Thymus (tissue), 11 donors: ENCODE measurements around the gene CDH1. TPM values are rescaled to one million over a fixed set of nuclear protein-coding genes. Genes with fewer than 3 reads are reported as not detected.

ENCODE experiments used
- DNase-seq, 9 donors: peaks; one replicate each; pipeline ENCODE4 v3.0.0-alpha.2; 2013; ENCODE audit warnings: low spot score in 9 of 9, low read depth in 6 of 9, missing footprints in 1 of 9
- H3K27ac ChIP-seq, 2 donors: one replicate each; pipeline ENCODE4 v1.5.1; 2013; ENCODE audit warnings: control low read depth in 1 of 2, low read depth in 1 of 2, low read length in 1 of 2, mild to moderate bottlenecking in 1 of 2, moderate library complexity in 1 of 2
- H3K27me3 ChIP-seq, 2 donors: one replicate each; pipeline ENCODE4 v1.5.1; 2013; ENCODE audit warnings: low read length in 1 of 2; ENCODE audit not compliant: control insufficient read depth in 2 of 2, insufficient read depth in 1 of 2
- H3K36me3 ChIP-seq, 2 donors: one replicate each; pipeline ENCODE4 v1.5.1; 2013; ENCODE audit warnings: low read length in 1 of 2, mild to moderate bottlenecking in 1 of 2, moderate library complexity in 1 of 2; ENCODE audit not compliant: control insufficient read depth in 2 of 2, insufficient read depth in 2 of 2
- H3K4me1 ChIP-seq, 2 donors: one replicate each; pipeline ENCODE4 v1.5.1; 2013; ENCODE audit warnings: low read length in 2 of 2; ENCODE audit not compliant: control insufficient read depth in 2 of 2, insufficient read depth in 2 of 2
- H3K4me3 ChIP-seq, 2 donors: one replicate each; pipeline ENCODE4 v1.5.1; 2013; ENCODE audit warnings: low read length in 2 of 2, control low read depth in 1 of 2, mild to moderate bottlenecking in 1 of 2
- H3K9me3 ChIP-seq, 2 donors: one replicate each; pipeline ENCODE4 v1.5.1; 2013; ENCODE audit warnings: low read length in 1 of 2, mild to moderate bottlenecking in 1 of 2; ENCODE audit not compliant: control insufficient read depth in 2 of 2, insufficient read depth in 1 of 2
- WGBS: extraction: QIAGEN DNeasy Blood & Tissue Kit; methylation state at CpG from one replicate; pipeline ENCODE4 v1.1.7; 2013; 5-methylcytosine and 5-hydroxymethylcytosine counted together
- polyA plus RNA-seq: library from polyadenylated mRNA; stranded (reverse); fragments of 200-250 nt; gene quantifications from one replicate; pipeline ENCODE4 v1.2.3, GENCODE V29; 2013
- total RNA-seq: library from RNA; stranded (reverse); fragments of 120-200 nt; gene quantifications from one replicate; pipeline ENCODE4 v1.2.4, GENCODE V29; 2013
- donor health status: healthy.

Gene CDH1
- total and polyA plus RNA-seq, 2 donors = 30.9 to 70.4 TPM

- WGBS = 98% methylated on average over 6 of the region's 6 CpGs
- H3K27me3 ChIP-seq = no peaks in the 10 kb centered on the region
- DNase-seq = no peak
- H3K9me3 ChIP-seq = no peaks in the 10 kb centered on the region
- H3K36me3 ChIP-seq = peaks cover 3 to 16% of the 10 kb centered on the region in 2 donors
- no peaks in the 10 kb centered on the region for H3K4me1 ChIP-seq
- no peak overlapping the region for H3K27ac ChIP-seq
- no peak overlapping the region for H3K4me3 ChIP-seq
Measured at GRCh38 chr16:68866933-68867332, 129.8 kb downstream of the CDH1 start.

DNA sequence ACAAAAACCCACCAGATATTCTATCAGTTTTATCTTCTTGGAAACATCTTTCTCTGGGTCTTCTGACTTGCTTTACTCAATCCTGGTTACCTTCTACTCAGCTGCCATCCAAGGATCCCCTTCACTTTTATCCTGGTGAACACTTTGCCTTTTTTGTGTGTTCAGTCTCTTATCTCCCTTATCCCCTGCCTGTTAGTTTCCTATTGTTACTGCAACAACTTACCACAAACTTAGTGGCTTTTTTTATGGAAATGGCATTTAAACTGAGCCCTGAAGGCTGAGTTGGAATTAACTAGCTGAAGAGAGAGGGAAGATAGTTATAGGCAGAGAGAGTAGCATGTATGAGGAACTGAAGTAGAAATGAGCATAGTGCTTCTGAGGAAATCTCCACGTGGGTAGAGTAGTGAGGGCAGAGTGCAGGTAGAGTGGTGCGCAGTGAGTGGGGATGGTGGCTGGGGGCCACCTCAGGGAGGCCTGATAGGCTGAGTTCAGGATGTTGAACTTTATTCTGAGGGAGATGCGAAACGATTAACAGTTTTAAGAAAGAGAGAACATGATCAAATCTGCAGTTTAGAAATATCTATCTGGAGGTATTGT lies 132.5 kb downstream of the CDH1 start:
- H3K4me3 ChIP-seq = no peak overlapping the region
- 94% methylated on average over 4 of the region's 4 CpGs for WGBS
- no peak for DNase-seq
- H3K9me3 ChIP-seq = no peaks in the 10 kb centered on the region
- H3K4me1 ChIP-seq = no peaks in the 10 kb centered on the region
- H3K27me3 ChIP-seq = no peaks in the 10 kb centered on the region
- H3K36me3 ChIP-seq = peaks cover 6 to 7% of the 10 kb centered on the region in 2 donors
- H3K27ac ChIP-seq = no peak overlapping the region

DNA sequence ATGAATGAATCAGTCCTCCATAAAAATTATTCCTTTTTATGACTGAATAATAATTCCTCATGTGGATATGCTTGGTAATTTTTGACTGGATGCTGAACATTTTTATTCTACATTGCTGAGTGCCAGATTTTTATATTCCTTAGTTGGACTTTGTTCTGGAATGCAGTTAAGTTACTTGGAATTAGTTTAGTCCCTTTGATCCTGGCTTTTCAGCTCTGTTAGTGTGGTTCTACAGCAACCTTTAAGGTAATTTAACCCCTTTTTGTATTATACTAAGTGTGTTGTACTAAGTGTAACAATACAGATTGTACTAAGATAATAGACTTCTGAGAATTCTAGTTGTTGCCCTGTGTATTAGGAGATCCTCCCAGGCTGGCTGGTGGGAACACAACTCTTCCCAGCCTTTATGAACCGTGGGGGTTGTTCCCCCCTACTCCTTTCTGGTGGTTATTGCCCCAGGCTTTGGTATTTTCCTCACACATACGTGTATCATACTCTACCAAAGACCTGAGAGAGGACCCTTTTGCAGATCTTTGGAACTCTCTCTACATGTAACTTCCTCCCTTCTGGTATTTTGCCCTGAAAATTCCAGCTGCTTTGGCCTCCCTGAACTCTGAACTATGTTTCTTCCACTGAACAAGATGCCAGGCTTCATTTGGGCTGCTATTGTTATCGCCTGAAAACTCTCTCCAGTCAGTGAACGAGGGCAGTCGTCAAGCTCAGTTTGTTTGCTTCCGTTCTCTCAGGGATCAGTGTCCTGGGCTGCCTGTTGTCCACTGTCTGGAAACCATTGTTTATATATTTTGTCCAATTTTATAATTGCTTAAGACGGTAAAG lies 136.8 kb downstream of the CDH1 start:
- no peak for DNase-seq
- H3K36me3 ChIP-seq = peaks cover 3 to 9% of the 10 kb centered on the region in 2 donors
- no peak overlapping the region for H3K4me3 ChIP-seq
- H3K9me3 ChIP-seq = no peaks in the 10 kb centered on the region
- H3K4me1 ChIP-seq = no peaks in the 10 kb centered on the region
- no peak overlapping the region for H3K27ac ChIP-seq
- WGBS = 97% methylated on average over 7 of the region's 7 CpGs
- no peaks in the 10 kb centered on the region for H3K27me3 ChIP-seq

DNA sequence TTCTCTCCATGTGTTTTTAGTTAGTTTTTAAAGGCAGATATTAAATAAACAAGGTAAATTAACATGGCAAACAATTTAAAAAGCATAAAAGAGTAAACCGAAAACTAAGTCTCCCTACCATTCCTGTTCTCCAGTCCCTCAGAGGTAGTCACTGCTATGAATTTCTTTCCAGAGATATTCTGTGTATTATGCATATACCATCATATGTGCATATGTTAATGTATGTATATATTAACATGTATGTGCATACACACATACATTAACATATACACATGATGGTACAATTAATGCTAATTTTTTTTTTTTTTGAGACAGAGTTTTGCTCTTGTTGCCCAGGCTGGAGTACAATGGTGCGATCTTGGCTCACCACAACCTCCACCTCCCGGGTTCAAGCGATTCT lies 138.8 kb downstream of the CDH1 start:
- Histone ChIP-seq H3K36me3 (peaks cover 7 to 12% of the 10 kb centered on the region in 2 donors), H3K4me1 (no peaks in the 10 kb centered on the region), H3K27ac (no peak overlapping the region), H3K27me3 (no peaks in the 10 kb centered on the region), H3K4me3 (no peak overlapping the region), H3K9me3 (no peaks in the 10 kb centered on the region)
- DNase-seq = no peak
- 100% methylated on average over 4 of the region's 4 CpGs for WGBS

- H3K4me1 ChIP-seq = no peaks in the 10 kb centered on the region
- no peaks in the 10 kb centered on the region for H3K9me3 ChIP-seq
- H3K36me3 ChIP-seq = peaks cover 4 to 7% of the 10 kb centered on the region in 2 donors
- H3K4me3 ChIP-seq = no peak overlapping the region
- H3K27ac ChIP-seq = no peak overlapping the region
- WGBS = 98% methylated on average over 6 of the region's 6 CpGs
- DNase-seq = no peak
- no peaks in the 10 kb centered on the region for H3K27me3 ChIP-seq
Measured at GRCh38 chr16:68883685-68884084, 146.6 kb downstream of the CDH1 start.

- 99% methylated on average over 1 of the region's 1 CpG for WGBS
- H3K27me3 ChIP-seq = no peaks in the 10 kb centered on the region
- no peak for DNase-seq
- H3K4me1 ChIP-seq = no peaks in the 10 kb centered on the region
- no peaks in the 10 kb centered on the region for H3K9me3 ChIP-seq
- peaks cover 4 to 7% of the 10 kb centered on the region in 2 donors for H3K36me3 ChIP-seq
- no peak overlapping the region for H3K4me3 ChIP-seq
- H3K27ac ChIP-seq = no peak overlapping the region
Measured at GRCh38 chr16:68884401-68884800, 147.3 kb downstream of the CDH1 start.

Other genes starting within 250 kb of the CDH1 start
- 17.9 TPM for gene ZFP90, start 198.0 kb upstream of the CDH1 start, total RNA-seq
- gene ZFP90, start 198.0 kb upstream of the CDH1 start, polyA plus RNA-seq = 13.8 TPM
- 45.6 TPM for gene CDH3, start 92.0 kb upstream of the CDH1 start, total RNA-seq
- 47.5 TPM for gene CDH3, start 92.0 kb upstream of the CDH1 start, polyA plus RNA-seq
- gene TANGO6, start 106.2 kb downstream of the CDH1 start, total RNA-seq = 9.1 TPM
- 3.2 TPM for gene TANGO6, start 106.2 kb downstream of the CDH1 start, polyA plus RNA-seq